SW 1271 (cell line): ENCODE results near the gene UBA52.

Experiments
- DNase-seq, 2 experiments: peaks; one replicate each; lab custom pipeline; 2025; lab: John Stamatoyannopoulos, UW

UBA52 gene

DNA sequence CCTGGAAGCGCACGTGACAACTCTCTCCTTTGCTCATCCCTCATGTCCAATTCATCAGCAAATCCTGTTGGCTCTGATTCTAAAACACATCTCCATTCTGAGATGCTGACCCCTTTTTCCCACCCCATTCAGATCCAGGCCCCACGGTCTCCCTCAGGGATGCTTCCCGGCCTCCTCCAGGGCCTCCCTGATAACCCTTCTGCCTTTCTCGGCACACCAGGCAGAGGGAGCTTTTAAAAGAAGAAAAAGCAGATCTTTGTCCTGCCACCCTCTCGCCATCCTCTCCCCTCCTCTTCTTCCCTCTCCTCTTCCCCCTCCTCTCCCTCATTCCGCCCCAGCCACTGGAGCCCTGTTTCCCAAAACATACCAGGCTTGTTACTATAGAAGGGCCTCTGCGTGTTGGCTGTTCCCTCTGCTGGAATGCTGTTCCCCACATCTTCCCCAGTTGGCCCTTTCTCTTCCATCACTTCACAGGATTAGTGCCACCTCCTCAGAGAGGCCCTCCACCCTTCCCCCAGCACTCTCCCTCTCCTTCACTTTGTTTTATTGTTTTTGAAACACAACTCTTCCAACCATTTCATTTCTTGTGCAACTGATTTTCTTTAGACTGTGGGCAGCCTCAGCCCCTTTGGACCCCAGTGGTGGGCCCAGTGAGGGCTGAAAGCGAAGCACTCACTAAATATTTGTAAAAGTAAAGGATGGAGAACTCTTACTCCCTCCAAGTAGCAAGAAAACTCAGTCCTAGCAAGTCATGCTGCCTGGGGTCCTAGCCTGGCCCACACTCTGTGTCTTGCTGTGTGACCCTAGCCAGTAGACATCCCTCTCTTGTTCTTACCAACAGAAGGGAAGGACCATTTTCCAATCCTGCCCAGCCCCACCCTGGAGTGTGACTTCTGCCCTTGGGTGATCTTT is 37.4 kb downstream of the UBA52 start:
- no peak for DNase-seq

DNA sequence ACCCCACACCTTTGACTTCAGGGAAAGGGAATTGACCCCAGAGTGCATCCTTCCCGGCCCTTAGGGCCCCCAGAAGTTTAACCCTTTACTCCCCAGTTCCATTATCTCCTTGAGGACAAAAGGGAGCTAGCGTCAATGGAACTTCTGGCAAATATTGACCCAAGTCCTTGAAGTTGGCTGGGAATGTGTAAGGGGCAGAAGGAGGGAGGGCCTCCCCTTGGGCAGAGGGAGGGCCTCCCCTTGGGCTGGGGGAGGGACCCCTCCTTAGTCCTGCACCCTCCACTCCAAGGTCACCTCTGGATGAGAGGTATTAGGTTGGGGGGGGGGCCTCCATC is 38.0 kb downstream of the UBA52 start:
- DNase-seq = no peak

DNA sequence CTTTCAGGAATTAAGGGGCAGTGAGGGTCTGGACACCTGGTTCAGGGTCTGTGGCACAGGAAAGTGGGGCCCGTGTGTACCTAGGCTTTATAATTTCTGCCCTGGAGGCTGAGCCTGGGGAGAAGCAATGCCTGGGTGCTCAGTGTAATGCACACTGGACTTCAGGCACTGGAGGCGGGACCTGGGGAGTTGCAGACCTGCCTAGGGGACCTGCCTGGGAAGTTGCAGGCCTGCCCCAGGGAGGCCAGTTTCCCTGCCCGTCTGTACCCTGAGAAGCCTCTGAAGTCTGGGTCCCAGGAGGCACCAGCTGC is 38.5 kb downstream of the UBA52 start:
- DNase-seq = no peak

DNA sequence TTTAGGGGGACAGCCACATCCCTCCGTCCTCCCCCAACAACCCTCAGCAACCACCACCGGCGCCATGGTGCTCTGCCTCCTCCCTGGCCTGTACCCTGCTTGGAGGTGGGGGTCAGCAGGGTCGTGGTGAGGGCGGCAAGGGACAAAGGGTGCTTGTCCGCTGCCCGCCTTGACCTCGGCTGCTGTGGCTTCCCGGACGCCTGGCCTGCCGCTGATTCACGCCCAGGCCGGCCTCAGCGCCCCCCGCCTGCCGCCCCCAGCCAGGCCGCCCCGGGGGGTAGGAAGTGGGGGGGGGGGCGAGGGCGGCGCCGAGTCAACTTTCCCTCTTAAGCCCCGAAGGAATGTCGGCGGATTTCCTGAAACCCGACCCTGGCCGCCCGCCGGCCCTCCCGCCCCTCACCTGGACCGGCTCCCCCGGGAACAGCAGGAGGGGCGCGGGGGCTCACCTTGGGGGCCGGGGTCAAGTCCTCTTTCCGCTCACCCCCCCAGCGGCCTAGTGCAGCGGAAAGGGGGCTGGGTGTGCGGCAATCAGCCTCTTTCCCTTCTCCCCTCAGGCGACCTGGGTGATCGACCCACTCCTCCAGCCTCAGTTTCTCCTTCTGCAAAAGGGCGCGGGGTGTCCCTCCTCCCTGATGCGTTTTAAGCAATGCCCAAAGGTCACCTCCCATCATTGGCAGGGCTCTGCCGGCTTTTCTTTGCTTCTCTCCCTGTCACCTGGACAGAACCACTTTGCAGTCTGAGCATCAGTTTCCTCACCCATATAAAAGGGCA is 39.1 kb downstream of the UBA52 start:
- DNase-seq = no peak

DNA sequence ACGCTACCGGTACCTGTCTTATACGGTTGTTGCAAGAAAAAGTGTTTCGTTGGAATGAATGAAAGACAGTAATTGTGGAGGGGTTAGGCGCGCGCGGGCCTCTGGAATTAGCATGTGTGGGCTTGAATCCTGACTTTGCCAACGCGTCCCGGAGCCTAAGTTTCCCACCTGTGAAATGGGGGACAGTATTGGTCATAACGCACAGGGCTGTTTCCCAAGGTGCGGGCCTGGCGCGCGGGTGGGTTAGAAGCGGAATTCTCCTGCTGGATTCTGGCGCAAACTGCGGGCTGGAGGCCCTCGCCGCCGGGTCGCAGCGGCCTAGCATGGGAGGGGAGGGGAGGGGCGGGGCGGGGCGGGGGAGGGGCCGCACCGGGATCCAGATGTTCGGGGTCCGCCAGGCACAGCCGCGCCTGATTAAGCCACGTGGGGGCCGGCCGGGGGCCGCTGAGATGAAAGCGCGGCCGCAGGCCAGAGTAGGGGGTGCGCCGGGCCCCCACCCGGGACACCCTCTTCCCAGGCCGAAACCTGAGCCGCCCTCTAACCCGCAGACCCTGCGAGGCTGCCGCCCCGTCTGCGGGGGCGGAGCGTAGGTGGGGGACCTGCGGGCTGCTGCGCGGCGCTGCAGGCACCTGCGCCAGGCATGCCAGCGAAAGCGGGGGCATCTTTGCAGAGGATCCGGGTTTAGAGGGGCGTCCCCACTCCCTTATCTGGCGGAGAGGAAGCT is 39.8 kb downstream of the UBA52 start:
- no peak for DNase-seq

DNA sequence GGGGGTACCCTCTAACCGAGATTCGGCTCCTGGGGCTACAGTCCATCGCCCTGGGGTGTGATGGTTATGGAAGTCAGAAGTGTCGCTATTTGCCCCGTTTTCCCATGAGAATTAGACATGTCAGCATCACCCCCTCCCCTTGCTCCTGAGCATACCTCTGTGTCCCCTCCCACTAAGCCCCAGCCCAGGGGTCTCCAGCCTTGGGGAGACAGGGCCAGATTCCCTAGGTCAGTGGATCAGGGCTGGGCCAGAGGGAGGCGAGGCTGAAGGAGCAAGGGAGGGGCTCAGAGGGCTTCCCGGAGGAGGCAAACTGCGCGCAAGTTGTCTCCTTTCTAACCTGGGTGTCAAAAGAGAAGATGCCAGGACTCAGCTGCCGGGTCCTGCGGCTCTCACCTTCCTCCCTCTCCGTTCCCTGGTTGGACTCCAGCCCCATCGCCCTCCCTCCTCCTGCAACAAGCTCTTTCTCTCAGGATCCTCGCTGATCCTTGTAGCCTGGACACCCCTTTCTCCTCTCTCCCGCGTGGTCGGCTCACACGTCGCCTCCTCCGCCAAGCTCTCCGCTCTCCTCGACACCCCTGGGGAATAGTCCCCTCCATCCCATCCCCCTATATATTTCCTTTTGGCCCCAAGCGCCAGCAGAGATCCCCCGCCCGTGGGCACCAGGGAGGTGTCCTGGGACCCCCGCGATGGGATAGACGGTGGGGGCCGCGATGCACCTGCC is 40.6 kb downstream of the UBA52 start:
- no peak for DNase-seq

DNA sequence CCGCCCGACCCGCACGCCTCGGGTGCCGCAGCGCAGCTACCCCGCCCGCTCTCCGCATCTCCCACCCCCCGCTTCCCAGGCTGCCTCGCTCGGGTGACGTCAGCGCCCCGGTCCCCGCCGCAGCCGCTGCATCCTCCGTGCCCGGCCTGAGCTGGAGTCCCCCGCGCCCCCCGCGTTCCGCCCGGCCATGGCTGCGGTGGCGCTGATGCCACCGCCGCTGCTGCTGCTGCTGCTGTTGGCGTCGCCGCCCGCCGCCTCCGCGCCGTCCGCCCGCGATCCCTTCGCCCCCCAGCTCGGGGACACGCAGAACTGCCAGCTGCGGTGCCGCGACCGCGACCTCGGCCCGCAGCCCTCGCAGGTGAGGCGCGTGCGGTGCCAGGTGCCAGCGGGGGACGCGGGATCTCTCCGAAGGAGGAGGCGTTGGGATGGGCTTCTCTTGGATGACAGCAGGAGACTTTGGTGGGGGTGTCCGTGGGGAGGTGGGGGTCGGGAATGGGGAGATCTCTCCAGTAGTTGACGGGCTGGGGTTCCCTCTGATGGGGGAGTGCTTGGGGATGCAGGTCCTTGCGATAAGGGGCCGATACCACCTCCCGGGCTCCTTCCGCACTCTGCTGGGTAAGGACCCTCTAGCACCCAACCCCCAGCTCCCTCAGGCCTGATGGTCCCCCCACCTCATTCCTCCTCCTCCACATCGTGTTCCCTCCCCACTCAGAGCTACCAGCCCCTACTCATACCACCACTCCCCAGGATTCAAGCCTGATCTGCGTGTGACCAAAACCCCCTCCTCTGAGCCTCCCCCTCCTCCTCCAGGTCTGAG is 41.3 kb downstream of the UBA52 start, which contains the start of gene TMEM59L:
Gene TMEM59L (plus strand): TSS at position 99 of the 817 bp plus-strand sequence. CDS start 89 bp downstream, at position 188.
- no peak for DNase-seq

DNA sequence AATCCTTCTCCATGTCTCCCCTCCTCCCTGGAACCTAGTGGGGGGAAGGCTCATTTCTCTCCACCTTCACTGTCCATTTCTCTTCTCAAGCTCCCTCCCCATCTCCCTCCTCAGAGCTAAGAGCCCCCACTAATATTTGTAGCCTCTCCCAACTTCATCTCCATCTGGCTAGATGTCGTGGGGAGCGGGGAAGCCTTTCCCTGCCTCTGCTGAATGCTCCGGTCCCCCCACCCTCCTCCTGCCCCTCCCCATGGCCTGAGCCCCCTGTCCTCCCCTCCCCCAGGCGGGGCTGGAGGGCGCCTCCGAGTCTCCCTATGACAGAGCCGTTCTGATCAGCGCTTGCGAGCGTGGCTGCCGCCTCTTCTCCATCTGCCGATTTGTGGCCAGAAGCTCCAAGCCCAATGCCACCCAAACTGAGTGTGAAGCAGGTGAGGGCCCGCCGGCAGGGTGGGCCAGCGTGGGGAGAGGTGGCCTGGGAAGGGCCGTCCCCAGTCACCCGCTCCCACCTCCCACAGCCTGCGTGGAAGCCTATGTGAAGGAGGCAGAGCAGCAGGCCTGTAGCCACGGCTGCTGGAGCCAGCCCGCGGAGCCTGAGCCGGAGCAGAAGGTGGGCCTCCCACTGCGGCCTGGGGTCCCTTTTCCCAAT is 42.1 kb downstream of the UBA52 start:
- DNase-seq = no peak

DNA sequence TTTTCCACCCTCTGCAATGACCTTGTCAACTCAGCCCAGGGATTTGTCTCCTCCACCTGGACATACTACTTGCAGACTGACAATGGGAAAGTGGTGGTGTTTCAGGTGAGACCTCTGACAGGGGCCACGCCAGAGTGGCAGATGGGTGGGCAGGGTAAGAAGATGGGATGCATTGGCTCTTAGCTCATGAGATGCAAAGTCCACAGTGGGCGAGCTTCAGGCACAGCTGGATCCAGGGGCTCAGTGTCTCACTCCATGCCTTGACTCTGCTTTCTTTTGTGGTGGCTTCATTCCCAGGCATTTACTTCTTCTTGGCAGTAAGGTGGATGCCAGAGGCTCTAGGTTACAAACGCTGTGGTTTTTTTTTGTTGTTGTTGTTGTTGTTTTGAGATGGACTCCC is 44.4 kb downstream of the UBA52 start:
- no peak for DNase-seq

DNA sequence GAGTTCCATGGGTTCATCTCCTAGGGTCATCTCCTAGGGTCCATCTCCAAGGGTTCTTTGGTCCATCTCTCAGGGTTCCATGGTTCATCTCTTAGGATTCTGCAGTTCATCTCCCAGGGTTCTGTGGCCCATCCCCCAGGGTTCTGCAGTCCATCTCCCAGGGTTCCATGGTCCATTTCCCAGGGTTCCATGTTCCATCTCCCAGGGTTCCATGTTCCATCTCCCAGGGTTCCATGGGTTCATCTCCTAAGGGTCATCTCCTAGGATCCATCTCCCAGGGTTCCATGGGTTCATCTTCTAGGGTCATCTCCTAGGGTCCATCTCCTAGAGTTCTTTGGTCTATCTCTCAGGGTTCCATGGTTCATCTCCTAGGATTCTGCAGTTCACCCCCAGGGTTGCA is 45.9 kb downstream of the UBA52 start:
- DNase-seq = no peak

DNA sequence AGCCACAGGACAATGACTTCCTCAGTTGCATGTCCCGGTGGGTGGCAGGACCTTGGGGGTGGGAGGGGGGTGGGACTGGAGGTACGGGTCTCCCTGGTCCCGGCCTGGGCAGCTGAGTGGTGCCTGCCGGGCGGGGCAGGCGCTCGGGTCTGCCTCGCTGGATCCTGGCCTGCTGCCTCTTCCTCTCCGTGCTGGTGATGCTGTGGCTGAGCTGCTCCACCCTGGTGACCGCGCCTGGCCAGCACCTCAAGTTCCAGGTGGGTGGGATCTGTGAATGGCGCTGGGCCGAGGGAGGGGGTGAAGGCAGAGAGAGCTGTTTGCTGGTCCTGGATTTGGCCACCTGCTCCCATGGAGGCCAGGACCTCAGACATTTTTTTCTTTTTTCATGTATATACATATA is 46.6 kb downstream of the UBA52 start:
- no peak for DNase-seq

DNA sequence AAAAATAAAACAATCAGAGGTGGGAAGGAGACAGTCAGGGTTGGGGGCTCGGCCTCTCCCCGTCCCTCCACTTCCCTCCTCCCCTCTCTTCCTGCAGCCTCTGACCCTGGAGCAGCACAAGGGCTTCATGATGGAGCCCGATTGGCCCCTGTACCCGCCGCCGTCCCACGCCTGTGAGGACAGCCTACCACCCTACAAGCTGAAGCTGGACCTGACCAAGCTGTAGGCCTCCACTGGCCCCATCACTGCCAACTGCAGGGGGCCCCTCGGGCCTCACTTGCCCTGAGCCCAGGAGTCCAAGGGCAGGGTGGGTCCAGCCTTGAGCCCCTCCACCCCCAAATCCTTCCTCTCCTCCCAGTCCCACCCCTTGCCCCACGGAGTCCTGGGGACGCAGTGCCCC is 48.7 kb downstream of the UBA52 start:
- no peak for DNase-seq

DNA sequence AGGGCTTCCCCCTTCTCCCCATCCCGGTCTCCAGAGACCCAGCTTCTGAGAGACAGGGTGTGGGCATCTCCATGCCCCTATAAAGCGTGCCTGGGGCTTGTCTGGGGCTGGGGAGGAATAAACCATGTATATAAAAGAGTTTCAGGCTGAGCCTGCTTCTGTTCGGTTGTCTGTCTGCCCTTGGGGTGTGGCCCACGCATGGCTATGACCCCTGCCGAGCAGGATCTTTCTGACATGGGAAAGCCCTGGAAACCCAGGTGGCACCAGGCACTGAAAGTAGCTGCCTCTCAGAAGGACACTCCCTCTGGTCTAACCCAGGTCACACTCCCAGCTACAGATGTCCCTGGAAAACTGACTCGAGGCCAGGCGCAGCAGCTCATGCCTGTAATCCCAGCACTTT is 49.2 kb downstream of the UBA52 start:
- no peak for DNase-seq

DNA sequence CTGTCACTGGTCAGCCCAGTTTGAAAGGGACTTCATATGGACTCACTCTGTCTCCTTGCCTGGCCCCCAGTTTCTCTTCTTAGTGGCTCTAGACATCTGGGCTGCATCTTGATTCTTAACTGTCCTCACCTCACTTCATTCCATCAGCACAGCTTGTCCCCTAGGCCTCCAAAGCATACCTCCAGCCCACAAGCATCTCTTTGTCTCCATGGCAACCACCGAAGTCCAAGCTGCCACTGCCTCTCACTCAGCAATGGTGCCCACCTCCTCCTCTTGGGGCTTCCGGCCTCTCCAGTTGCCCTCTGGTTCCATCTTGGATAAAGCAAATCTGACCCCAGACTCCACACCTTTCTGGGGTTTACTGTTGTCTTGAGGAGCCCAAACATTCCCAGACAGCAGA is 55.2 kb downstream of the UBA52 start:
- DNase-seq = no peak
